Glomerular visceral epithelial cell (primary cell): ENCODE data around the gene MOSMO.
"Not testable (repeated sequence)": the region's sequence is repeated elsewhere in the genome, so short reads cannot be mapped to it uniquely, and the experiment has no call there.

ENCODE experiments used
- DNase-seq: peaks from one replicate; pipeline ENCODE4 v3.0.0-alpha.2; 2016; ENCODE audit errors: extremely low spot score

Gene MOSMO

DNA sequence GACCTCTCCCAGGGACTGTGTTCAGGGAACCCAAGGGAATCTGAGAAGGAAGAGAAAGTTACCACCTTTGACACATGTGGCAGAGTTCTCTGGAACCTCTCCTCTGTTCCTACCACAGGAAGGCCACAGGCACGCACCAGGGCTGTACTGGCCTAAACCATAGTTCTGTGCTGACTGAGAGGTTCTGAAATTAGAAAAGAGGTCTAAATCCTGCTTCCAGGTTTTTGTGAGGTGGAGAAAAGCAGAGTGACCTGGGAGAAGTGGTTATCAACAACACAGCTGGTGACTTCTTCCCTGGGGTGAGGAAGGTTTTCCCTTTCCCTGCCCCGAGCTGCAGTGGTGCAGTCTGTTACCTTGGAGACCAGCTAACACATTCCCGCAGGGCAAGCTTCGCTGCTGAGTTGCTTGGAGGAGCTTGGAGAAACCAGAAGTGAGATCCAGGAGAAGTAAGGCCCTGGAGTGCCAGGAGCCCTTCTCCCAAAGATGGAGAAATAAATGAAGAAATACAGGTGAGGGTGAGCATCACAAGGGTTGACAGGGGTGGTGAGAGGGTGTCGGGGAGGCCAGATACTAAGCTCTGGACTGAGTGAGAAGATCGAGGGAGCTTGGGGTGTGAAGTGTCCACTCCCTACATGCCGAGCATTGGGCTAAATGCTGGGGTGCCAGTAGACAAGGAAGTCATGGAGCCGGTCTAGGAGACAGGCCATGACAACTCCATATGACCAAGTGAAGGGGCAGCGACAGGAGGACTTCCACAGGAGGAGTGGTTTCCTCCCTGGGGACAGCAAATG is 84.4 kb downstream of the MOSMO start, which contains the start of gene VWA3A:
VWA3A (plus strand) TSS at position 399 of the 791 bp plus-strand sequence; CDS start at position 496, 97 bp downstream.
- peak; percentile 4 for DNase-seq

DNA sequence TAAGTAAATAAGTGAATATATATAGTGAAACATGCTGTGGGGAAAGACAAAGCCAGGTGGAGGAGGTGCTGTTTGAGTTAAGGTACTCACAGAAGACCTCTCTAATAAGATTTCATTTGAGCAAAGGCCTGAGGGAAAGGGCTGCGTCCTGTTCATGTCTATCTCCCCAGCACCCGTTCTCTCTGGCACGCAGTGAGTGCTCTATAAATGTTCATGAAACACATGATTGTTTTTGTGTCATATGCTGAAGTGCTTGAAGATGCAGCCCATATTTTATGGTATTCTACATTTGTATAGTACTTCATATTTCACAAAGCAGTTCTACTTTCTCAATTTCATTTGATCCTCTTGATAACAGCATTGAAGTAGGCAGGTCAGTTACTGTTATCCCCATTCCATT is 85.4 kb downstream of the MOSMO start:
- DNase-seq = no peak

DNA sequence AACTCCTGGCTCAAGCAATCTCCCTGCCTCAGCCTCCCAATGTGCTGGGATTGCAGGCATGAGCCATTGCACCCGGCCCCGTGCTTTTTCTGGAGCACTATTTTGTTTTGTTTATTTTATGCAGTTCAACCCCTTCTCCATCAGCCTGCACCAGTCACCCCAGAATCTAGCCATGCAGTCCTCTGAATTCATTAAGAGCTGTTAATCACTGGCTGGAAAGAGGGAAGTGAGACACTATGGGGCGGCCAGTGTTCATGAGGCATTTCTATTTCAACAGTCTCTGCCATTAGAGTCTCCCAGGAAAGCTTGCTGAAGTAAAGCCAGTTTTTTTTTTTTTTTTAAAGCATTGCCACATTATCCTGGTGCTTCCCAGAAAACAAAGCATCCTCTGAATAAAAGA is 86.1 kb downstream of the MOSMO start:
- no peak for DNase-seq

DNA sequence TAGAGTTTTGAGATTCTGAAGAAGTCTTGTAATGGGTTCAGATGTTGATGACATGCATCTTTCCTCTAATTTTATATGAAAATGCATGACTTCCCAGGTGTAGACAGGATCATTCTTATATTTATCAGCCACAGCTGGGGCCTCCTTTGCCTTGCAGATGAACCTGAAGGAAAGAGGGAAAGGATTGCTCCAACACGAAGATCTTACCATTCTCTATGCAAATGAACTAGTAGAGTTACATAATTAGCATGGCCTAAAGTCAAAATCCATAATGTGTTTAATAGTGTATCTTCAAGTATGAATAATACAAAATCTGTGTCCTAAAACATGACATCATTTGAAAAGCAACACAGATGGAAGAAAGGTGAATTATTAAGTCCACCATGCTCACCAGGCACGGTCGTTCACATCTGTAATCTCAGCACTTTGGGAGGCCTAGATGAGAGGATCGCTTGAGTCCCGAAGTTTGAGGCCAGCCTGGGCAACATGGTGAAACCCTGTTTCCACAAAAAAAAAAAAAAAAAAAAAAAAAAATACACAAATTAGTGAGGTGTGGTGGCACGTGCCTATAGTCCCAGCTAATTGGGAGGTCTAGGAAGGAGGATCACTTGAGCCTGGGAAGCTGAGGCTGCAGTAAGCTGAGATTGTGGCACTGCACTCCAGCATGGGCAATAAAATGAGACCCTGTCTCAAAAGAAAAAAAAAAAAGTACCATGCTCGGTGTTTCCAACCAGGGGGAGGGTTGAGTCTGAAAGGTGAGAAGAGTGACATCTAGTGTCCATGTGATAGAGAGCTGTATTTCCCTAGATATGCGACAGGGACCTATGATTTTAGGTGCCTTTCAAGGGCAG is 90.7 kb downstream of the MOSMO start:
- DNase-seq = peak; percentile 40

DNA sequence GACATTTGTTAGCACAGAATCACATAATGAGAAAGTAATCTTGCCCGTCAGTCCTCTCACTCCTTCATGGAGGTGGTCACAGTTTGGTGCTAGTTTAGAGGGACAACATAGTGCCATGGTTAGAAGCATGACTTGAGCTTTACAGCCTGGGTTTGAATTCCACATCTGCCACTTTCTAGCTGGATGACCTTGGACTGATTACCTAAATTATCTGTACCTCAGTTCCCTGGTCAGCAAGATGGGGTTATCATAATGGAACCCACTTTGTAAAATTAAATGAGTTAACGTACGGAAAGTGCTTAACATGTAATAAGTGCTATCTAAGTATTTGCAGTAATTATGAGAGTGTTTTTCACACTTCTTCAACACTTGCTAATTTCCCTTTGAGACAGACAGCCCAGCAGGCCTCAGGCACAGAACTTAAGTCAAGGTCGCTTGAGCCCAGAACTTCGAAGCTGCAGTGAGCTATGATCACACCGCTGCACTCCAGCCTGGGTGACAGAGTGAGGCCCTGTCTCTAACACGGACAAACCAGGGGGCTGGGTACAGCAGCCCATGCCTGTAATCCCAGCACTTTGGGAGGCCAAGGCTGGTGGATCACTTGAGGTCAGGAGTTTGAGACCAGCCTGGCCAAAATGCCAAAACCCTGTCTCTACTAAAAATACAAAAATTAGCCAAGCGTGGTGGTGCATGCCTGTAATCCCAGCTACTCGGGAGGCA is 91.5 kb downstream of the MOSMO start:
- no peak for DNase-seq

DNA sequence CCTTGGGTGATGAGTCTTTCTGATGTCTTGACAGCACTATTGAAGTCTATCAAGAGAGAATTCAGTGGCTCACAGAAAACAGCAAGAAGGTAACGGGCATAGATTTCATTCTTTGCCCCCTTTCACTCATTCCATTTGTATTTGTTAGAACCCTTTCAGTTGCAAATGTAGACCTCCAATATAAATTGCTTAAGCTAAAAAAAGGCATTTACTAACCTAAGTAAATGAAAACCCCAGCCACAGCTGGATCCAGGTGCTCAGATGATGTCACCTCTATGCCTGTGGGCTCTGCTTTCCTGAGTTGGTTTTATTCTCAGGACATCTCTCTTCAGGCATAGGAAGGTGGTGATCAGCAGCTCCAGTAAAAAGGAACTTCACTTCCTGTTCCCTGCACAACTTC is 95.5 kb downstream of the MOSMO start:
- DNase-seq = no peak

DNA sequence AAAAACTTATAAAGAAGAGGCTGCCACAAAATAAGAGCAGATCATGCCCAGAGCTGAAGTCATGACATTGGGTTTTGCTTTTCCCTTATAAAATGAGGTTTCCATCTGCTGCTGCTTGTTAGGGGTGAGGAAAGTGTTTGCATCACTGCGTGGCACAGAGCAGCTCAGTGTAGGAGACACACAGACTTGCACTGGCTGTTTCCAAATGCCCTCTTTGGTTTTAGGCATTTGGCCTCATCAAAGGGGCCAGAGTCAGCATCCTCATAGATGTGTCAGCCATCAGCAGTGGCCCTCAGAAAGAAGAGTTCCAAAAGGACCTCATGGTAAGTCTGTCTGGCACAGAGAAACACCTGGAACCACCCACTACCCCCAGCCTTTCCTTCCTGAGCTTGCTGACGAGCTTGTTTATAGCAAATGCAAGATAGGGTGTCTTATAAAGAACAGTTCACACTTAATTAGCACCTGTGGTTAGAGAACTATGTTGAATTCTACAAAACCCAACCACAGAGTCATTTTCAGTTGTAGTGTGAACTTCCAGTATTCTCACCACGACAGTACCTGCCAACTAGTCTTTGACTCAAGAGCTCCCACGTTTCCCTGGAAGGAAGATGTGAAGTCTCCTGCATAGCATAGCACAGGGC is 101.5 kb downstream of the MOSMO start:
- no peak for DNase-seq

DNA sequence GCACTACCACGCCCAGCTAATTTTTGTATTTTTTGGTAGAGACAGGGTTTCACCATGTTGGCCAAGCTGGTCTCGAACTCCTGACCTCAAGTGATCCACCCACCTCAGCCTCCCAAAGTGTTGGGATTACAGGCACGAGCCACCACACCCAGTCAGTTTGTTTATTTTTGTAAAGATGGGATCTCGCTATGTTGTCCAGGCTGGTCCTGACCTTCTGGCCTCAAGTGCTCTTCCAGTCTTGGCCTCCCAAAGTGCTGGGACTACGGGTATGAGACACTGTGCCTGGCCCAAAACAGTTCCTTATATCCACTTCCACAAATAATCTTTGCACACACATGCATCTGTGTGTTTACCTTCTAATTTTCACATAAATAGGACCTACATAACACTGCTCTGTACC is 103.7 kb downstream of the MOSMO start:
- not testable (repeated sequence) for DNase-seq

DNA sequence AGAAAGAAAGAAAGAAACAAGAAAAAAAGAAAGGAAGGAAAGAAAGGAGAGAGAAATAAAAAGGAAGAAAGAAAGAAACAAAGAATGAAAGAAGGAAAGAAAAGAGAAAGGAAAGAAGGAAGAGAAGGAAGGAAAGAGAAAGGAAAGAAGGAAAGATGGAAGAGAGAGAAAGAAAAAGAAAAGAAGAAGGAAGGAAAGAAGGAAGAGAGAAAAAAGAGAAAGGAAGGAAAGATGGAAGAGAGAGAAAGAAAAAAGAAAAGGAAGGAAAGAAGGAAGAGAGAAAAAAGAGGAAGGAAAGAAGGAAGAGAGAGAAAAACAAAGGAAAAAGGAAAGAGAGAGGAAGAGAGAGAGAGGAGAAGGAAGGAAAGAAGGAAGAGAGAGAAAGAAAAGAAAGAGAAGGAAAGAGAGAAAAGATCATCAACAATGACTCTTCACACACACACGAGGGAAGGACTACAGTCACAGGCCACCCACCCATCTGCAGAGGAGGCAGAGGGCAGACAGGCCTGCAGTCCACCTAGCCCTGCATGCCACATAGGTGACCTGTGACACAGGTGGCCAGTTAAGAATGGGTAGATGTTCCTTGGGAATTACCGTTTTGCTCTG is 108.3 kb downstream of the MOSMO start:
- DNase-seq = no peak

DNA sequence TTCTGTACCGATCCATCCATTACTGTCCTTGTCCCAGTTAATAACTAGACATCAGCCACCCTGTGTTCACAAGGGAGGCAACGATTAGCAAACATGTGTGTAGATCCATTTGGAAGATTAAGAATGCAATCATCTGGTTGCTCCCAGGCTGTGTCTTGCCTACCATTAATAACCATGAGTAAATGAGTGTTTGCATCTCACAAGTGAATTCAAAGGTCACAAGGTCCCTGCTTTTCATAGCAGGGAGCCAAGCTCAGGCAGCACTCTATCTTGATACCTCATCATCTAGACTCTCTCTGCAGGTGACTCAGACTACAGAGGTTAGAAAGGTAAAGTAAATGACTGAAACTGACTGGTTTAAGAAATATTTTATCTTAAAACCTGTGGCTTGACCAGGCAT is 109.7 kb downstream of the MOSMO start:
- DNase-seq = no peak

DNA sequence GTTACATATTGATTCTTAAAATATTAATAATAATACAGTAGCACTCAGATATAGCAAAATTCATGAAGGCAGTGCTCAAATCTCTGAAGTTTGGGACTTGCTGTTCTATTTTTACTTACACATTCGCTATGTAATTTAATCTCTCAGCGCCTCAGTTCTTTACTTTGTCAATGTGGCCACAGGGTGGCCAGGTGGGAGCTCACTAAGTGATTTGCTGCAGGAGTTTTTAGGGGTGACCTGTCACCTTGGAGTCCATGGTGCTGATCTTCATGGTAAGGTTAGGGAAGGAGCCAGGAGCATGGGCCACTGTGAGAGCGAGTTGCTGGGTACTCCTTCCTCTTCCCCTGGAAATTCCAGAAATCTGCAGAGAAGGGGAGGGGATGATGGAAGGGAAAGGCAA is 112.5 kb downstream of the MOSMO start:
- DNase-seq = no peak

DNA sequence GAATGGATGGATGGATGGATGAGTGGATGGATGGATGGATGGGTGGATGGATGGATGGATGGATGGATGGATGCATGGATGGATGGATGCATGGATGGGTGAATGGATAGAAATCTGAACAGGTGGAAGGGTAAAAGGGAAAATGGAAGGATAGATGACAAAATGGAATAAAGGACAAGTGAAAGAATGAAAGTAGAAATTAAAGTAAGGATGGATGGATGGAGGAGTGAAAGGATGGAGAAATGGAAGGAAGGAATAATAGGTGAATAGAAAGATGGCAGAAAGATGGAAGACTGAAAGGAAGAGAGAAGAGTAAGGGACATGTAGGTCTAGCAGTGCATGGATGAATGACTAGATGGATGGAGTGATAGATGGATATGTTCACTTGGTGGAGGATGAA is 114.3 kb downstream of the MOSMO start:
- DNase-seq = no peak

DNA sequence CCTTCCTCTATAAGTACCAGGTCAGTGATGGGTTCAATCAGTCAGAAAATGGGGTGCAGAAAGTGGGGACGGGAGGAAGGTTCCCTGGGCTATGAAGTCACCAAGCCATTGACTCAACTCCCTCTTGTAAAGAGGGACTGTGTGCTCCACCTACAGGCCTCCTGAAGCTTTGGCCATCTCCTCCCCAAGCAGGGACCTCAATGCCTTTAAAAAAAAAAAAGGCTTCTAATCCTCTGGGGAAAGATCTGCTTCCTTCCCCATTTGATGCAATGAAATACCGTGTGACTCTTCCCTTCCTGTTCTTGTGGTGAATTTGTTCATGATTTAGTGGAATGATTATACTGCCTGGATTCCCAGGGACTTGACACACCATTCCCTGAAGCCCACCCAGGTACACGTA is 115.2 kb downstream of the MOSMO start:
- no peak for DNase-seq

DNA sequence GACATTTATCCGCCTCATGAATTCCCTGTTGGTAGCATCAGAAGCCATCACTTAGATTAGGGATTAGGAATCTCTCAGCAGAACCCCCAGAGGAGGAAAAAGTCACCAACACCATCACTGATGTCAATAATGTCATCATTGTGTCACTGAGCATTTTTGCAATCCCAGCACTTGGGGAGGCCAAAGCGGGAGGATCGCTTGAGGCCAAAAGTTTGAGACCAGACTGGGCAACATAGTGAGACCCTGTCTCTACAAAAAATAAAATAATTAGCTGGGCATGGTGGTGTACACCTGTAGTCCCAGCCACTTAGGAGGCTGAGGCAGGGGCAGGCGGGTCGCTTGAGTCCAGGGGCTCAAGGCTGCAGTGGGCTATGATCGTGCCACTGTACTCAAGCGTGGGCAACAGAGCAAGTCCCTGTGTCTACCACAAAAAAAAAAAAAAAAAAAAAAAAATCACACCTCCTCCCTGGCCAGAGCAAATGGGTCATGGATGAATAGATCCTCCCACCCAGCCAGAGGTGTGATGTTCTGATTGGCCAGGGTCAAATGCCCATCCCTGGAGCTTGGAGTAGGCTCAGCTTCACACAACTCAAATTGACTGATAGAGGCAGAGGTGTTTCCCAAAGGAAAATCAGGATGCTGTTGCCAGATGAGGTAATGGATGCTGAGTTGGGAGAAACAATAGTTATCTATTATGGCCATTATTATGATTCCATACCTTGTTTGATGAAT is 116.0 kb downstream of the MOSMO start:
- DNase-seq = no peak

DNA sequence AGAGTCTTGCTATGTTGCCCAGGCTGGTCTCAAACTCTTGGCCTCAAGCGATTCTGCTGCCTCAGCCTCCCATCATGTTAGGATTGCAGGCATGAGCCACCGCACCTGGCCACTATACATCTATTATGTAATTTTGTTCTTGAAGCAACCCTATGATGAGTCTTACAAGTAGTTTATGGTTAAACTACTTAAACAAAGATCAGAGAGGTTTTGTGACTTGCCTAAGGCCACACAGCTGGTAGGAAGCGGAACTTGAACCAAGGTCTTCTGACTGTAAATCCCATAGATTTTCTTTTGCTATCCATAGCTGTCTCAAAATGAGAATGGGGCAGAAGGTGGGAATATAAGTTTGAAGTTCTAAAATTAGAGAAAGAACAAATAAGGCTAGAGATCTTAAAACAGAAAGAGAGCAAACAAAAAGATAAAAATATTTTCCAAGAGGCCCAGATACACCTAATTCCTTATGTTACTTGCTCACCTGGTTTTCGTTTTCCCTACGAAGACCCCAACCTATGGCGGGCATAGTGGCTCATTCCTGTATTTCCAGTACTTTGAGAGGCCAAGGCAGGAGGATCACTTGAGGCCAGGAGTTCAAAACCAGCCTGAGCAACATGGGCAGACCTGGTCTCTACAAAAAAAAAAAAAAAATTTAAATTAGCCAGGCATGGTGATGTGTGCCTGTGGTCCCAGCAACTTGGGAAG is 116.8 kb downstream of the MOSMO start:
- DNase-seq = no peak

DNA sequence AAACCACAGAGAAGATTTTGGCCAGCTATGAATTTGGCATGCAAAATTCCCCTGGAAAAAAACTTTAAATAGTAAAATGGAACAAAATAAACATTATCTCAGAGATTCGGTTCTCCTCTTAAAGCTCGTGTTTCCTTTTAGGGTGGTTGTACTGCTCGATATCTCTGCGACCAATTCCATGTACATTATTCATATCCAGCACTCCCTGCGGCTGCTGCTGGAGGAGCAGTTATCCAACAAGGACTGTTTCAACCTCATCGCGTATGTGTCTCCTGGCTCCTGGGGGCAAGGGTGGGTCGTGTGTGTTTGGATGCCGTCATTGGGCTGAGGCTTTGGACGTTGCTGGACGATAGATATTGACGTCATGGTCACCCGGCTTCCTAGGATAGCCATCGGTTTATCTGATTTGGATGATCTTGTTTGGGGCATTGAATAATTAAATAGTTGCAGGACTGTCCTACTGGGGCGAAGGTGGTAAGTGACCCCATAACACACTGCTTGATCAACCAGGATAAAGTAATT is 118.2 kb downstream of the MOSMO start:
- no peak for DNase-seq

DNA sequence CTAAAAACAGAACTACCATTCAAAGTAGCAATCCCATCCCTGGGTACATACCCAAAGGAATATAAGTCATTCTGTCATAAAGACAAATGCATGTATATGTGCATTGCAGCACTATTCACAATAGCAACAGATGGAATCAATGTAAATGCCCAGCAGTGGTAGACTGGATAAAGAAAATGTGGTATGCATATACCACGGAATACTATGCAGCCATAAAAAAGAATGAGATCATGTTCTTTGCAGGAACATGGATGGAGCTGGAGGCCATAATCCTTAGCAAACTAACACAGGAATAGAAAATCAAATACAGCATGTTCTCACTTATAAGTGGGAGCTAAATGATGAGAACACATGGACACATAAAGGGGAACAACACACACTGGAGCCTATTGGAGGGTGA is 120.6 kb downstream of the MOSMO start:
- not testable (repeated sequence) for DNase-seq

DNA sequence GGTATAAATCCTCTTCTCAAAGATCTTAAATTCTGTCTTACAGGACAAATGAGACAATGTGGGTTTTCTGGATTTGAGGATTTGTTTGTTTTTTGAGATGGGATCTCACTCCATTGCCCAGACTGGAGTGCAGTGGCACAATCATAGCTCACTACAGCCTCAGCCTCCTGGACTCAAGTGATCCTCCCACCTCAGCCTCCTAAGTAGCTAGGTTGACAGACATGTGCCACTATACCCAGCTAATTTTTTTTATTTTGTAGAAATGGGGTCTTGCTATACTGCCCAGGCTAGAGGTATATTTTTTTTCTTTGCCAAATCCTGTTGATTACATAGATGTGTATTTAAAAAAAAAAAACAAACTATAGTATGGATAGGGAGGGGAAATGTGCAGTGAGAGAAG is 122.6 kb downstream of the MOSMO start:
- DNase-seq = no peak

DNA sequence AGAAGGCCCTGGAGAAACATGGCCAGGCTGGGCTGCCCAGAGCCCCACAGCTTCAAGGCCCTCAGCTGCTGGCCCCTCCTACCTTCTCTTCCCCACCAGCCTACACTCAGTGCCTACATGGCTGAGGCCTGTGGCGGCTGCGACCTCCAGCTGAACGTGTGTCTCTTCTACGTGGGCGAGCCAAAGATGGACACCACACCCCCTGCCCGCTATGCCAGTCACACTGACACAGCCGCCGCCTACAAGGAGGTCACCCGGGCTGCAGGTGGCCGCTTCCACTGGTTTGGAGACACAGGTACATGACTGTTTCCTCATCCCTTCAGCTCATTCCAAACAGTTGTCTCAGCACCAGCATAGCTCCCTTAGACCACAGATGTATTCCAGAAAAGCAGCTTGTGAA is 124.9 kb downstream of the MOSMO start:
- DNase-seq = no peak
